Cardiac septum (tissue), 1 donor: ENCODE data around the gene RBKS. TPM values are rescaled to one million over a fixed set of nuclear protein-coding genes. Genes with fewer than 3 reads are reported as not detected.

Experiments
- DNase-seq: peaks from one replicate; pipeline ENCODE4 v3.0.0-alpha.2; 2020; ENCODE audit warnings: low spot score
- intact Hi-C: fragments of 100-400 bp; cut with DNase I; formaldehyde crosslinking; loops from one replicate; pipeline ENCODE4 v1.14.0; 2022
- long read RNA-seq: library from polyadenylated mRNA; unstranded; transcript quantifications from one replicate; pipeline ENCODE4 v2.0.0, GENCODE V29; 2021
- total RNA-seq: library from RNA; stranded (reverse); fragmentation: NEBNext Ultra II Directional; extraction: Animal tissue kit (Norgen Biotek cat#: 25700); gene quantifications from one replicate; pipeline ENCODE4 v1.2.1, GENCODE V29; 2021
- donor health status: DM: no; HTN: no; CAD: no.

RBKS gene
- 3.9 TPM for total RNA-seq
- long read RNA-seq, partial matches to known transcripts = 1 of 7 reads
- long read RNA-seq, other reads (novel, unspliced or antisense) = 3 of 7 reads

DNA sequence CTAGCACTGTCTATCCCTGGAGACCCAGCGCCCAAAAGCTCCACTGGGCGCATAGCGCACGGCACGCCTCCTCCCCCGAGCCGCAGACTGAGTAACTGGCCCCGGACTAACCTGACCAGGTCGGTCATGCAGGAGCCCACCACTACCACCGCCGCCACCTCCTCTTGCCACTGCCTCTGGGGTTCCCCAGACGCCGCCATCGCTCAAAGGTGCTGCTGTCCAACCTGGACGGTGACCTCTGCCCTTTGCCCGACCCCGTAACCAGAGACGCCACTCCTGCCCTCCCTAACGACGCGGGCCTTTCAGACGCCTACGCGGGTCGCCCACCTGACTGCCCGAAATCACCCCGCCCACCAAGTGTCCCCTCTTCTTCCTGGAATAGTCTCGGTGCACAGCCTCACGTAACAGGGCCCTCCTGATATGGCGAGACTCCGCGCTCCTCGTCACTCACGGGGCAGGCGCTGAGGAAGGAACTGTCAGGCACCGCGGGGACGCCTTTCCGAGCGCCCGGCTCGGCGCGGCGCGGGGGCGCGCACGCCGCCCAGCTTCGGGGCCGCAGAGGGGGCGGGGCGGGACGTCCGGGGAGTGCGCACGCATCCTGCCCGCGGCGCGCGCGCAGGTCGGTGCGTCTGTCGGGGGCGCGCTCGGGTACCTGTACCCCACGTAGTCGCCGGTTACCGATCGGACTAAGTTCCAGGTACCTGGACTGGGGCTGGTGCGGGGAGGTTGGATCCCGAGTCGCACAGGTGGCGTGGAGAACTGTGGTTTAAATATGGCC is at the start of gene RBKS, which contains the start of gene BABAM2:
Gene RBKS, minus strand, starts transcription at position 242 of the 778 bp plus-strand sequence. Its CDS starts 42 bp downstream, at position 200.
Gene BABAM2, plus strand, starts transcription at position 584 of the 778 bp plus-strand sequence. CDS start 3,828 bp downstream, outside the sequence.
- intact Hi-C loops = loop anchor here (2.0 to 5.0 kb wide), 3 partner anchors 62 to 500 kb away; no protein-coding TSS in a partner anchor
- peak; percentile 95 for DNase-seq

DNA sequence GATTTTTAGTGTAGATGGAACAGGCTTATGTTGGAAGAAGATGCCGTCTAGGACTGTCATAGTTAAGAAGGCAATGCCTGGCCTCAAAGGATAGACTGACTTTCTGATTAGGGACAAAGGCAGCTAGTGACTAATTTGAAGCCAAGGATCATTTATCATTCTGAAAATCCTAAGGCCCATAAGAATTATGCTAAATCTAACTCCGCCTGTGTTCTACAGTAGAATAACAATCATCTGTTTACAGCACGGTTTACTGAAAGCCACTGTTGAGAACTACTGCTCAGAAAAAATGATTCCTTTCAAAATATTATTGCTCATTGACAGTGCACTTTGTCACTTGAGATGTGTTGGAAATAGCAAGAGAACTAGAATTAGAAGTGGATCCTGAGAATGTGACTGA is 44.8 kb upstream of the RBKS start:
- intact Hi-C loops = no loop called here
- DNase-seq = no peak

DNA sequence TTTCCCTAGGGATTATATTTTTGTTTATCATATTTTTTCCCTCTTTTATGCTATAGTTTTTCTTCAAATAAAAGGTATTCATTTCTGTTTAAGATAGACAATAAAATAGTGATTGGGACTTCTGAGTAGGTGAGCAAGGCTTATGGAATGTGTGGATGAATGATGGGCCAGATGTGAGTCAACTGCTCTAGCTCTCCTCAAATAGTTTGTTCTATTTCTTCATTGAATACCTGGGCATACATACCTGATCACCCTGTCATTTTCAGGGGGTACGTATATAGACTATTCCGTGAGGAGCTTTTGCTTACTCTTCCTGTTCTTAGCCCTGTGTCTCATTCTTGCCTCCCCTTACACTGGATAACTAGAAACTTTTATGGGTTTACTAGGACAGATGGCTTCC is 42.2 kb upstream of the RBKS start:
- intact Hi-C loops = no loop called here
- DNase-seq = no peak

DNA sequence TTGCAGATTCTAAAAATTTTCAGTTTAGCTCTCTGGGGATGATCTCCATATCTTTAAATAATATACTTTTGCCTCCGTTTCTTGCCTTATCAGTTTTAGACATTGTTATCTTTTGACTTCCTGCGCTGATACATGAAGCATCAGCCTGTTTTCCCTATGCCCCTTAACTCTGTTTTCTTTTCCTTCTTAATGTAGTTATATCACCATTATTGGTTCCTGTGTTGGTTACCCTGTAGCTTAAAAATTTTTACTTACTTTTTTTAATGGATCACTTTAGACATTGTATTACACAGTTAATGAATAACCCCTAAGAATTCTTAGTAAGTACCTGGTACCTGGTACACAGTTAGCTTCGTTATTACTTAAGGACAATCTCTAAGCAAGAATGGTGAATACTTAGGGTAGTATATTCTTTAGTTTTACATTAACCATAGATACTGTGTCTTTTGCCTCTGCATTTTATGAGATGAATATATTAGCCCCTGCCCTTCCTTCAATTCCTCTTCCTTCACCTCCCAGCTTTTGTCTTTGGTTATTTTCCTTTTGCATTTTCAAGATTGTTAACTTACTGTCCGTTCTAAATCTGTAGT is 41.3 kb upstream of the RBKS start:
- intact Hi-C loops = no loop called here
- no peak for DNase-seq

DNA sequence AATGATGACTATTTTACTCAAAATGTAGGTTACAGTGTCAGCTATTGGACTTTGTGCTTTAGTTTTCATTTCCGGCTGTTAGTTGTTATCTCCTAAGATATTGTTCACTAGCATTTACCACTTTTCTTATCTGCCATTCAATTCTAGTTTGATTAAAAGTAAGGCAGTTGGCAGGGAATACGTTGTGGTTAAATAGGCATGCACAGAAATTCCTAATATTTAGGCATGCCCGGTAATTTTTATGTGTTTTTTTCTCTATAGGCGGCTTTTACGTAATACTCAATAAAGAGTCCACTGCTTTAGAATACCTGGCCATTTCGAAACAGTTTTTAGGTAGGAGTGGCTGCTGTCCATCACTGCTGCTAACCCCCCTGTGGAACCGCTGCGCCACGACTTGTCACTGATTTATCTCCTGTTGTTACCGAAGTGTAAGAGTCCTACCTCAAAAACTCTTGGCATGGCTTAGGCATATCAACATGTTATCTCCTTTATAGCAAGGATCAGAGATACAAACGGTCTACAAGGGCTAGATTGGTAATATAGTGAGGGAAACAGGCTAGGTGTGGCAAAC is 39.8 kb upstream of the RBKS start:
- intact Hi-C loops = no loop called here
- no peak for DNase-seq

DNA sequence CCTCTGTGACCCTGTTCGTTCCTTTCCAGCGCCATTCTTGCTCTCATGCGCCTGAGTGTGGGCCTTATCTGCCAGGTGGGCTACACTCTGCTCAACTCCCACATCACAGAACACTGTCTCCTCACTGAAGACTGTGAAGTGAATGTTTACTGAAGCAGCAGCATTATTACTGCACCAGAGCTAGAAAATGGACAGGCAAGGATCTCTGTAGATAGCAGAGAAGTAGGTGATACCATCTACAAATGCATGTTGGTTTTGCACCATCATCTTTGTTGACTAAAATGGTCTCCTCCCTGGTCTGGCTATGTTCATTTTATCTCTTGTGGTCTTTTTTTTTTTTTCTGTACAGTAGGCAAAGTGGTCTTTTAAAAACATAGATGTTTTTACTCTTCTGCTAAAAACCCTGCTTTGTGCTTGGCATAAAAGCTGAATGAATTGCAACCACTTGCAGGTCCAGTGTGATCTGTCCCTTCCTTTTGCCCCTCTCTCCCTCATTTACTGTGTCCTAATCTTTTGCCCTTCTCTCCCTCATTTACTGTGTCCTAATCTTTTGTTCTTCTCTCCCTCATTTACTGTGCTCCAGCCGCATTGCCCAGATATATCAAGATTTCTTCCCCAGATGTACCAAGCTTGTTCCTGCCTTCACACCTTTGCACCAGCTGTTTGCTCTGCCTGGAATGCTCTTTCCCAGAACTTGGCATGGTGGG is 35.7 kb upstream of the RBKS start:
- no peak for DNase-seq
- intact Hi-C loops = no loop called here

DNA sequence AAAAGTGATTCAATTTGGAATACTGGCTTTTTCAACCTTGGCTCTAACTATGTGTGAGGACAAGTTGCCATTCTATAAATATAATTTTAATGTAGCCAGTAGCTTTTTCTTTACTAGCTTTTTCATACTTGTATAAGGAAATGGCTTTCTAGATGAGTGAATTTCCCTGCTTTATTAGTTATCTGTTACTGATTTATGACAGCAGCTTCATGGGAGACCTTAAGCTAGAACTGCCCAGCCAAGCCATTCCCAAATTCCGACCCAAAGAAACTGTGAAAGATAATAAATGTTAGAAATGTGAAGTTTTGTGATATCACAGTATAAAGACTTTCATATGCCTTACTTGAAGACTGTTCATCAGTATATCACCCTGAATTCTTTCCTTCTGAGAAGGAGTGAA is 32.7 kb upstream of the RBKS start:
- intact Hi-C loops = no loop called here
- DNase-seq = no peak

DNA sequence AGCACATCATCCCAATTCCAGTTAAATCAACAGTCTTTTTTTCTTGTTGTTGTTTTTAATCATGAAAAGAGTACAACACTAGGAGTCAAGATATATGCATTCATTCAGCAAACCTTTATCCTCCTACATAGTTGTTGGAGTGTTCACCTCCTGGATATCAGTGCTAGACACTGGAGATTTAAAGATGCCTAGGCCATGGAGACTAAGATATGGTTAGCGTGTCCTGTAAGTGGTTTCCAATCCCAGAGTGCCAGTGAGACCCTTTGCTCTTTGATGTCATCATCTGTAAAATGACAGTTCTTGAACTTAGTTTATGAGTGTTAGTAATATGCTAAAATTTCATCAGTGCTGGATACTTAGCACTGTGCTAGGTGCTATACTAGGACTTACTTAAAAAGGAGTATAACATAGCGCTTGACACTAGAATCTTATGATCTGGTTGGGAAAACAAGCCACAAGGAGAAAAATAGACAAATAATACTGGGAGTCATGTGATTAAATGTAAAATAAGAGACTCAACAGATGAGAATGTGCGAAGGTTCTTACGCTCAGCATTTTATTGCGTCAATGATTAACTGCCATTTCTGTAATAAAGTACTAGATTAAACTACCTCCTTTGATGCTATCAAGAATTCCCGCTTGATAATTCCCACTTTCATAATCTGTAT is 31.8 kb upstream of the RBKS start:
- intact Hi-C loops = no loop called here
- DNase-seq = no peak

DNA sequence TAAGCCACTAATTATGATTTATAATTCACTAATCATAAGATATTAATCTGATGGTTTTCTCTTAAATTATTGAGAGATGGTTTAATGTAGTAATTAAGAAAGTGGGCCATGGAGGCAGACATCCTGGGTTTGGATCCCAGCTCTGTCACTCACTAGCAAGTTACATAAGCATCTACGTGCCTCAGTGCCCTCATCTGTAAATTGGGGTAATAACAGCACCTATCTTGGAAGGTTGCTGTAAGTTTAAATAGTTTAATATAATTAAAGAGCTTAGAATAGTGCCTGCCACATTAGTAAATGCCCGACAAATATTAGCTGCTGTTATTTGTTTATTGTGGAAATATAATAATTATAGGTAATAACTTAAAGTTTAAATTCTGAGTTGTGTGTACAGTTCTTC is 31.2 kb upstream of the RBKS start:
- intact Hi-C loops = no loop called here
- DNase-seq = no peak

DNA sequence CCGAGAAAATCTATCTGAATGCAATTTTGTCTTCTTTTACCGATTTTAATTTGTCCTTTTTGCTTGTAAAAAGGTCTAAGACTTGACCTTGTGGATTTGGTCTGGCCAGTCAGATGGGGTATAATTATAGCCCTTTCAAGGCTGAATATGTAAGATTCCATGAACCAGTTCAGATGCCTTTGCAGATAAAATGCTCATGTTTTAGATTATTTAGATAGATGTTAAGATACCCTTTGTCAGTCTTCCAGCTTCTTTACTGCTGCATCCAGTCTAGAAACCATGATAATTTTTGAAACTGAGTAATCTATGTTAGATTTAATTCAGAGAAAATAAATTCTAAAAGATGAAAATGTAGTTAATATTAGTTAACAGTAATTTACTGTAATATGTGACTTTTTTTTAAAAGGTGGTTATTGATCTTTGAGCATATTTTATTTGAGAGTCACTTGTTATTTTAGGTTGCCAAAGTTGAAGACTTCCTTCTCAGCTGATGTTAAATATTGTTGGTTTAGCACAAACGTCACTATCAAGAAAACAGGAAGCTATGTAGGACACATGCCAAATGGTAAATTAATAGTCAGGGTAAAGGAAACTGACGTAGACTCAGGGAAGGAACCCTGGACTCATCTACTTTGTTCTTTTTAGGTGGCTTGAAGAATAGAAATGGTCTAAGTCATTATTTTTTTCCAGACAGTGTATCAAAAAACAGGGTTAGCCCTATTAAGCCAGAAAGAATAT is 30.1 kb upstream of the RBKS start:
- no peak for DNase-seq
- intact Hi-C loops = no loop called here

DNA sequence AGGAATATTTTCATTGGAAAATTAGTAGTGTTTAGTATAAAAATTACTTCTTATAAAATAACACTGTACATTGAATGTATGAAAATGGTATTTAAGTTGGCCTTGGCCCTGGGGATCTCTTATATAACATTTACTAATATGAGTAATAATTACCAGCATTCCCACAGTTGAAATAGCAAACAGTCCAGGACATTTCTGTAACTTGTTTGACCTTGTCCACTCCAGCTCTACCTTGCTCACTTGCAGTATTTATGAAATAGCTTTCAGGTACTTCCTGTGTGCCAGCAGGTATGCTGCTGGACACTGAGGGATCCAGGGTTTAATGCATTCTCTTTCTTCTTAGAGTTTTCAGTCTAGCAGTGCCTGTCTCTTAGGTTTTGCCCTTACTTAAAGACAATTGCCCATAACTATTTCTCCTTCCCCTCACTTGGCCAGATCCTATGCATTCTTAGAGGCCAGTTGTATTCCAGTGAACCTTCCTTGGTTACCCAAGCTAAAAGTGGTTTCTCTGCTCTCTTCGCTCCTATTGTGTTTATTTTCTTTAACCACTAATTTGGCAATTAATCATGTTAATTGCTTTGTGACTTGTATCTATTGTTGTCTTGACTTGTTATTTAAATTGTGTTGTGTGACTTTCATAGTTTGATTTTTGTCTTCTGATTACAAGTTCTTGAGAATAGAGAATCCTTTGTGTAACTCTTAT is 26.3 kb upstream of the RBKS start:
- no peak for DNase-seq
- intact Hi-C loops = no loop called here

DNA sequence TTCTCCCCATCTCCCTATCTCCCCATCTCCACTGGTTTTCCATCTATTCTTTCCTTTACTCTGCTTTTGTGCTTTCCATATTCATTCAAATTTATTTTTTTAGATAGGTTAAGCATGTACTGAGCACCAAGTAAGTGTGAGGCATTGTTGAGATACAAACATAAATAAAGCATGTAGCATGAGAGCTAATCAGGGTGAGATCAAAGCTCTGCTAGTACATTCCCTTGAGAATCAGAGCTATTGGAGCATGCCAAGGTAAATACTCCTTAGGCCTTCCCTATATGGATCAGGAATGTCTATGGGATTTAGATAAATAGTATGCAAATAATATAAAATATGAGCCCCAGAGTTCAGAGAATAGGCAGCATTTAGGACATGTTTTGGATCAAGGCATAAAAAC is 25.7 kb upstream of the RBKS start:
- intact Hi-C loops = no loop called here
- DNase-seq = no peak

DNA sequence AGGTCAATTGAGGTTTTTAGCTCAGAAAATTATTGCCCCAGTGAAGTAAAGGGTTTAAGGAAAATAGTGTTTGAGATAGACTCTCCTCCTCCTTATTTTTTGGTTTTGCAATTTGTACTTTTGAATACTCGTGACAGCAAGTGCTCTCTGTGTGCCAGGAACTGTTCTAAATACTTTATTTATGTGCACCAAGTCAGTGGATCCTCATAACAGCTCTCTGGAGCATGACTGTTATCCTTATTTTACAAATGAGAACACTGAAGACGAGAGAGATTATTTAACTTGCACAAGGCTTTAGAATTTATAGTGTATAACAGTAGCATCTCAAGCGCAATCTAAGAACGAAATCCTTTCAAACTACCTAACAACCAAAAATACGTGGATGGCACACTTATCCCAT is 25.0 kb upstream of the RBKS start:
- no peak for DNase-seq
- intact Hi-C loops = no loop called here

DNA sequence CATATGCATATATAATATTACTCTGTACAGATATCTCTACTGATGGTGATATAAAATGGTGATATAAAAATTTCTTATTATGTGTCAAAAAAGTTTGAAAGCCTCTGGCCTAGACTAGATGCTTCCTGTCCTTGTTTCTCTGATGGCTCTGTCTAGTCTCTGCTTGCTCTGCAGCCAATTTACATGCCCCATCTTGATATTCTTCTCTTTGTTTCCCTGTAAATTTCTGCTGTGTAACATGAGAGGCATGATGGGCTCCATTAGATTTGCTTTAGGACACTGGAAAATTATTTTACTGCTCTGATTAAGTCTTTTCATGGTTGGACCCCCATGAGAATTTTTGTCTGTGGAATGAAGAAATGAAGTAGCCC is 24.6 kb upstream of the RBKS start:
- intact Hi-C loops = no loop called here
- no peak for DNase-seq

DNA sequence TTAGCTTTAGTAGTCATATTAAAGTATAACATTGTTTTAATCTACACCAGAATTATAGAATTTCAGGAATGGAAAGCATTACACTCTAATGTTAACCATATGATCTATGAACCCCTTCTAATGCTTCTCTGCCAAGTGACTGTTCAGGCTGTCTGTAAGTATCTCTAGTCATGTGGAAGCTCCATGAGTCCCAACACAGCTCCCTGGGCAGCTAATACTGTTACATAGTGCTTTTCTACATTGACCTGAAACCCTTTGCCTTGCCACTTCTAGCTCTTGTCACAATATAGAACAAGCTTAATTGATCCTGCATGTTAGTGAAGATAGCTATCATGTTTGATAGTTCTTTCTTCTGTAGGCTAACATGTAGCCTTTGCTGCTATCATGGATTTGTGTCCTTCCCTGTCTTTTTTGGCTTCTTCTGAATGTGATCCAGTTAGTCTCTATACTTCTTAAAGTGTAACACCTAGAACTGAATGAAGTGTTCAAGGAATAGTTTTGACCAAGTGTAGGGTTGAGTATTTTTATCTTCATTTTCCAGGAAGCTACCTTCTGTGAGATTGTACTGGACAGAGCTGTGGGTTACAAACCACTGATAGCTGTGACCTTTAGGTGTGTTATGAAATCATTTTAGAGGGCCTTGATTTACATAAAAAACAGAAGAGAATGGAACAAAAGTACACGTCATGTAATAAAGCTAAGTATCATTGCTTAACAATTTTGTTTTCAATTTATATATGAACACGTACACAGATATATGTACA is 24.0 kb upstream of the RBKS start:
- no peak for DNase-seq
- intact Hi-C loops = no loop called here

DNA sequence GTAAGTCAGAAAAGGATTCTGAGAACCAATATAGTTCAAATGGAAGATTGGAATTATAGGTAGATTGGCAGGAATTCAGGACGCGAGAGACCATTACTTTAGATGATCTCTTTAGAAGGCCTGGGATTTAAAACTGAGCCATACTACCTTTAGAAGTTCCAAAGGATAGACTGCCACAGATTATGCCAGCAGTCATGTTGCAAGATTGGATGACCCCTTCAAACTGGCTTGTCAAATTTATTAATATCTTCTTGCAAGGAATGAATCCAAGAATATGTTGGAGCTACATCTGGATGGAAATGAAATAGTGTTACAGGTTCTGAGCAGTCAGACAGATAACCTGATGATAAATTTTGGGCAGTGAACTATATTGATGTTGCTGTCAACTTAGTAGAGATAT is 22.3 kb upstream of the RBKS start:
- intact Hi-C loops = no loop called here
- DNase-seq = no peak

DNA sequence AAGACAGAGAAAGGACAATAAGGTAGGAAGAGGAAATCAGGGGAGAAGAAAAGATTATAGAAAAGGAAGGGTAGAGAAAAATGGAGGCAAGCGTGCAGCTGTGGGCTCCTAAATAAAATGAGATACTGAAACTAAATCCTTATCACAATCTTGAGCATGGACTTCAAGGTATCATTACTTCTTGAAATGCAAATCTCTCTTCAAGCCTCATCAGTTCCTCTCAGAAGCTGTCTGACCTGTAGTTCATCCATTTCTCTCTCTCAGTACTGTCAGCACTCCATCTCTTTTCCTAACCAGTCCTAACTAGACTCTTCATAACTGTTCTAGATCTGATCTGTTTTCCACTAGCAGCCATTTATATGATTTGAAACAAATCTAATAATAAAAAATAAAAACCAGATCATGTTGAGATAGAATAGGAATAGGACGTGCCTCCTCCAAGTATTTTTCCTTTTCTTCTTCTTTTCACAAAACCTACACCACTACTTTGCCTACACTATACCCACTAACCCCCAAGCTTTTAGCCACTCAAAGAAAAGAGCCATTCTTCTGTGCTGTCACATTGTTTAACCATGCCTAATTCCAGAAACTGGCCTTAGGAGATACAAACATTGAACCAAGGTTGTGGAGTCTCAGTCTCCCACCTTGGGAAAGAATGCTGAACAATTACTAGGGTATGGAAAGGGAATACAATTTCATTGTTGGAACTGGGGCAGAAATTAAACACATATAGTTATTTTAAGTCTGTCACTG is 21.4 kb upstream of the RBKS start:
- DNase-seq = no peak
- intact Hi-C loops = no loop called here
